Measurements from ENCODE around the gene SLC22A17.

Gene SLC22A17

GRCh38 chr14:23297611-23298277 is 54.9 kb downstream of the SLC22A17 start:
- no peak for FAIRE-seq

DNA sequence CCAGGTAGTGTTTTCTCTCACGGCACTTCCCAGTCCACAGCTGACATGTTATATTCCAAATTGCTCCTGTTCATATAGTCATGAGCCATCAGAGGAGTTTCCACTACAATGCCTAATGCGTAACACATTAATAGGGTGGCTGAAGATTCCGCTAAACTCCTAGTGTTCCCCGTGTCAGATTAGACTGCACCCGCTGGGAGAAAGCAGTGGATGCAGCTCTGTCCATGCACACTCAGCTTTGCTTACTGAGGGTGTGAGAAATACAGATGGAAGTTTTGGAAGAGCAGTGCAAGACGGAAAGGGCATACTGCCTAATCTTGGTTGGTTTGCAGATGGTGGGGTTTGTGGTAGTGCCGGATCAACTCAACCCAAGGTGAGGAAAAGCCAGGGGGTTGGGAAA is 55.6 kb downstream of the SLC22A17 start:
- no peak for FAIRE-seq
- DNase-seq (ENCODE audit: extremely low spot score, insufficient read length, low read depth), result no peak

More at GRCh38 chr14:23297611-23298277, 54.9 kb downstream of the SLC22A17 start:
- no peak for DNase-seq (ENCODE audit: extremely low spot score, insufficient read length, low read depth)
